GM19468 (cell line): Measurements from ENCODE around the gene WEE1.
A peak's percentile ranks its signal among the peaks of the same experiment; 100 is the strongest.

Experiments used
- ATAC-seq: cut with Tn5 transposase; IDR thresholded peaks from one replicate; pipeline ENCODE4 v1.9.1; 2021; ENCODE audit warnings: mild to moderate bottlenecking, moderate library complexity, moderate number of reproducible peaks; ENCODE audit not compliant: unreplicated experiment; ENCODE audit errors: extremely low read depth

The WEE1 gene

DNA sequence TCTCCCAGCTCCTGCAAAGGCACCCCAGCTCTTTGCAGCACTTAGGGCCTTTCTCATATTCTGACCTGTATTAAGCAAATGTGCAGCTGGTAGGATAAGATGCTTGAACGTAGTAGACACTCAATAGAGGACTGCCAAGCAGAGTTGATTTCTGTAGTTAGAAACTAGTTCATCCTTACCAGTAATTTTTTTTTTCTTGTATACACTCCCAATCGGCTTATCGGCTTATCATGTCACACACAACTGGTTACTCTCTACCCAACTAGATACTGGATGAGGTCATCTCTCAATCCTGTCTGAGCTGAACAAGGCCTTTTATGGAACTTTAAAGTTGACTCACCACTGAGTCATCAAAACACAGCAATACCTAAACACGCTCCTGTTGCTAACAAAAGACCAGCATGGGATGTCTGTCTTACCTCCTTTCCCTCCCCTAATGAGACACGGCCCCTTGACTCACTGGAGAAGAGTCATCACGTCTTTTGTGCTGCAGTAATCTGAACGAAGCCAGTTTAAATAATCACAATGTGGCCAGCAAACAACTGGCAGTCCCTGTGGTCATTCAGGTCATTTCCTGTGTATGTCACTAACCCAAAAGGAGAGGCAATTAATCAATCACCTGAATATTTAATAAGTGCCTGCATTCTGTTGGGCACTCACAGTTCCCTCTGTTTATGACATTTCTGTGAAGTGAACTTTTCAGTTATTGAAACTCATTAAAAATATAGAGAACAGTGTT is 7.5 kb upstream of the WEE1 start:
- ATAC-seq, result peak; percentile 63

DNA sequence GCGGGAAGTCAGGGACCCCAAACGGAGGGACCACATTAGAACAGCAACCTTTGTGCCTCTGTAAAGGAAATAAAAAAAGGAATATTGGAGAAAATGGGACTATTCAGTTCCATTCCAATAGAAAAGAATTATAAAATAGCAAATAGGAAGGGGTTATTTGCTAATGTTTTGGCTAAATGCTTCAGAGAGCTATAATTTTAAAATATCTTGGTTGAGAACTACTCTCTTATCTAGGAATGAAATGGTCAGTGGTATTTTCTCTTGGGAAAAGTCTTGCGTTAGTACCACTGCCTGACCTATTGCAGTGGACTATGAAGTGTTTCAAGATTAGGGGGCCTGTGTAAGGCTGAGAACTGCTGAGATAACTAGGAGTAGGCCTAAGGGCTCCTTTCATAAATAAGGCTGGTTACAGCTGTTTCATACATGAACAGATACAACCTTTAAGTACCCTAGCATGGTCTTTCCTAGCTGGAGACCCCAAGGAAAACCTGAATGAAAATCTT is 6.9 kb upstream of the WEE1 start:
- ATAC-seq, result no peak

- no peak for ATAC-seq
Observed at GRCh38 chr11:9567401-9567800, 6.1 kb upstream of the WEE1 start.

GRCh38 chr11:9568161-9568853 is 5.2 kb upstream of the WEE1 start:
- no peak for ATAC-seq

DNA sequence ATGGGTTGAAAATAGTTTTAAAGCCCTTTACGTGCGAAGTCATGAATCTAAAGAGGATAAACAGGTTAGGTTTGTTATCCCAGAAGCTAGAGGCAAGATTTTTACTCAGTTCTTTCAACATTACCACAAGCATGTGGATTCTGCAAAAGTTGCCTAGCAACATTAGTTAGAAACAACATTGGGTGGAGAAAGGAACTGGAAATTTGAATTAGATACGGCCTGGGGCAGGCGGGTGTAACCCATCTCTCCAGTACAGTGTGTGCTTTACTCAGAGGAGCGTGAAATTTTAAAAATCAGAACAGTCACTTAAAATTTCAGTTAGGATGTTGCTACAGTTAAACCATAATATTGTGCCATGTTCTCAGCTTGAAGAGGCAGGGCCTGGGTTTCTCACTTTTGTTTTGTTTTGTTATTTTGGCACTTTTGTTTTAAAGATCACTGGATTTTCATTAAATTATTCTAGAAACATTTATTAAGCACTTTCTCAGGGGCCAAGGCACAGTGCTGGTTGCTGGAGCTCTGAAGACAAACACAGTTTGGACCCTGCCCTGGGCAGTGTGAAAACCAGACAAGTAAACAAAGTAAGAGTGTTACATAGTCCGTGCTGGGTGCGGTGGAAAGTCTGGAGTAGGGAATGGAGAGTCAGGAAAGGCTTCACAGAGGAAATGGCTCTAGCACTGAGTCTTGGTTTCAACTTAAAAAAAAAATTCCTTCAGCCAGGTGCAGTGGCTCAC is 4.4 kb upstream of the WEE1 start:
- ATAC-seq, result no peak

DNA sequence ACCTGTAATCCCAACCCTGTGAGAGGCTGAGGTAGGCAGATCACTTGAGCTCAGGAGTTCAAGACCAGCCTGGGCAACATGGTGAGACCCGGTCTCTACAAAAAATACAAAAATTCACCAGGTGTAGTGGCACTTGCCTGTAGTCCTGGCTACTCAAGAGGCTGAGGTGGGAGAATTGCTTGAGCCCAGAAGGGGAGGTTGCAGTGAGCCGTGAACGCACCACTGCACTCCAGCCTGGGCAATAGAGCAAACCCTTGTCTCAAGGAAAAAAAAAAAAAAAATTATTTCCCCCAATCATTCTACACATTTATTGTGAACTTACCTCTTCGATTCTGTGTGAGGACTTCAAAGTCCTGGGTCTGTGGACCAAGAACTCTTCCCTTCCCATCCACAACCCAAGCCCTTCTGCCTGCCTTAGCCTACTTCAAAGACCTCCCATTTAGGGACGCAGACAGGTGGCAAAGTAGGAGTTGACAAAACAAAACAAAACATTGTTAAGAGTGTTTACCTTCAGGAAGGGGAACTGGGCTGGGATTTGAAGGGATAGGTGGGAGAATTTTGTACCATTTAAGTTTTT is 3.8 kb upstream of the WEE1 start:
- no peak for ATAC-seq

- no peak for ATAC-seq
Observed at GRCh38 chr11:9570313-9571025, 3.0 kb upstream of the WEE1 start.

DNA sequence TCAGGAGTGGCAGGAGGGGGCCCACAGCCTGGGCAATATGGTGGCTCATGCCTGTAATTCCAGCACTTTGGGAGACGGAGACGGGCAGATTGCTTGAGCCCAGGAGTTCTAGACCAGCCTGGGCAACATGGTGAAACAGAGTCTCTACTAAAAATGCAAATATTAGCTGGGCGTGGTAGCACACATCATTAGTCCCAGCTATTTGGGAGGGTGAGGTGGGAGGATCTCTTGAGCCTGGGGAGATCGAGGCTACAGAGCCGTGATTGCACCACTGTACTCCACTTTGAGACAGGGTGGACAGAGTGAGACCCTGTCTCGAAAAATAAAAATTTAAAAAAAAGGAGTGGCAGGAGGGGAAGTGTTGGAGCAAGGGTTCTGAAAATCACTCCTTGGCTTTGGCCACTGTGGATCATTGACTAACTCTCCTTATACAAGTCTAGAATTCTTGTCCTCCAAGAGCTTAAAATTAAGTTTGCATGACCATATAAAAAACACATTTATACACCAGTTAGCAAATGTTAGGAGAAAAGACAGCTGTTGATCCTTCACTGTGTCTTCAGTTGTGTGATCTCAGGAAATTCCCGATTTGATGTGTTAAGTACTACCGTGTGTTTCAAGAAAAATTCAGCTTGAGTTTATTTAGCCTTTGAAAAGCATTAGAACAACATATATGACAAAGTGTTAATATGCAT is 2.3 kb upstream of the WEE1 start:
- ATAC-seq, result no peak

- ATAC-seq, result no peak
Observed at GRCh38 chr11:9571763-9572115, 1.7 kb upstream of the WEE1 start.

DNA sequence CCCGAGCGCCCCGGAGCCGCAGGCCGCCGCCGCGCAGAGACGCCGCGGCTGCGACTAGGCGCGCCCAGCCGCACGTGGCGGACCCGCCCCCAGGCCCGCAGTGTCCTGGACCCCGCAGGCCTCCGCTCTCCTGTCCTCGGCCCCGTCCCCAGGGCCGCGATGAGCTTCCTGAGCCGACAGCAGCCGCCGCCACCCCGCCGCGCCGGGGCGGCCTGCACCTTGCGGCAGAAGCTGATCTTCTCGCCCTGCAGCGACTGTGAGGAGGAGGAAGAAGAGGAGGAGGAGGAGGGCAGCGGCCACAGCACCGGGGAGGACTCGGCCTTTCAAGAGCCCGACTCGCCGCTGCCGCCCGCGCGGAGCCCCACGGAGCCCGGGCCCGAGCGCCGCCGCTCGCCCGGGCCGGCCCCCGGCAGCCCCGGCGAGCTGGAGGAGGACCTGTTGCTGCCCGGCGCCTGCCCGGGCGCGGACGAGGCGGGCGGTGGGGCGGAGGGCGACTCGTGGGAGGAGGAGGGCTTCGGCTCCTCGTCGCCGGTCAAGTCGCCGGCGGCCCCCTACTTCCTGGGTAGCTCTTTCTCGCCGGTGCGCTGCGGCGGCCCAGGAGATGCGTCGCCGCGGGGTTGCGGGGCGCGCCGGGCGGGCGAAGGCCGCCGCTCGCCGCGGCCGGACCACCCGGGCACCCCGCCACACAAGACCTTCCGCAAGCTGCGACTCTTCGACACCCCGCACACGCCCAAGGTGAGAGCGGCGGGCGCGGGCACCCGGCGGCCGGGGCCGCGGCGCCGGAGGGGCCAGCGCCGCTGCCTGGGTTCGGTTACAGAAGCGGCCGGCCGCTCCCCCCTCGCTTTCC is 528 bp downstream of the WEE1 start:
- ATAC-seq, result no peak

- no peak for ATAC-seq
Observed at GRCh38 chr11:9574622-9575259, 1.3 kb downstream of the WEE1 start.

DNA sequence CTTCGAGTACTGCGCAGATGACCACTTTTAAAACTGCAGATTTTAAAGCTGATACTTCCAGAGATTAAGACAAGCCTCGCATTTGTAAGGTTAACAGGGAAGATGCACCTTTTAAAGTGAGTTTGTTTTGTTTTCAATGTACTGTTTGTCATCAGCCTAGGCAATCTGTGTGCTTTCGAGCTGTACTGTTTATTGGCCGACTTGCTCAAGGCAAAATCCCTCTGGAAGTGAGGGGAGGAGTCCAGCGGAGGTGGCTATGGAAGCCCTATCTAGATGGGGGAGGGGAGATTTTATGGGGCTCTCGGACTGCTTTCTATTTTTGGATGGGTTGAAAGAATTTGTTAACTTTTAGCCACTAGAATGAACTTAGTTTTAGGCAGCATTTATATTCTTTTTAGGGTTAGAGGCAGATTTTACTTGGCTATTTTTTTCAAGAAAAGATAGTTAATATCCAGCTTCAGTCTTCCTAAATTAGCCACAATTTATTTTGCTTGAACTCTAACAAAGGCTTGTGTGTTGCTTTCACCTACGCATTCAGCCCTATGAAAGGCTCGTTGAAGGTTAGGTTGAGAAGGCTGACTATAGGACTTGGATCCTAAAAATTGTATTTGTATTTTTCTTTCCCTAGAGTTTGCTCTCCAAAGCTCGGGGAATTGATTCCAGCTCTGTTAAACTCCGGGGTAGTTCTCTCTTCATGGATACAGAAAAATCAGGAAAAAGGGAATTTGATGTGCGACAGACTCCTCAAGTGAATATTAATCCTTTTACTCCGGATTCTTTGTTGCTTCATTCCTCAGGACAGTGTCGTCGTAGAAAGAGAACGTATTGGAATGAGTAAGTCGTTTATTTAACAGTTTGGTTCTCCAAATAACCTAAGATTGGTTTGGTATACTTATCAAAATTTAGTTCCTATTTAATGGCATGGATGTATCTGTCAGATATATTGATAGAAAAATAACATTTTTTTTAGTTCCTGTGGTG is 2.1 kb downstream of the WEE1 start:
- ATAC-seq, result no peak

DNA sequence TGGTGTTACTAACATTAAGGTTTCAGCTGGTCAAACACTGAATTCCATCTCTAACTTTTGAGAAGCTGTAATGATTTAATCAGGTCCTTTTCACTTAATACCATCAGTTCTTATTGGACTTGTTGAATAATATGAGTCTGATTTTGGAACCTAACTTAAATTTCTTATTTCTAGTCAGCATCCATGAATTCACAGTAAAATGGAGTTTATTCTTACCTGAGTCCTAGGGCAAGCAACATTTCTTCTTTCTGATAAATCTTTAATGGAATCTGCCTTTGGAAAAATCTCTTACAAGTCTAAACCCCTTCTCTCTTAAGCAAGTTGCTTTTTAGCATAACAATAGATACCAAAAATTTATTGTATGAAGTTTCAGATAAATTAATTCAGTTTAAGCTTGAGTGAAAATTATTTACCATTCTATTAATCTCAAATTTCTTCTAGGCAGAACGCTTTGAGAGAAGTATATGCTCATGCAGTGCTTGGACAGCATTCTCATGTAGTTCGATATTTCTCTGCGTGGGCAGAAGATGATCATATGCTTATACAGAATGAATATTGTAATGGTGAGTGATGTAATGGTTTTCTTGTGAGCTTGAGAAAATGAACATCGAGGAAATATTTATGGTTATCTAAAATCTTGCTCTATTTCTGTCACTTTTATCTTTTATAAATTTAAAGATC is 3.4 kb downstream of the WEE1 start:
- no peak for ATAC-seq

- no peak for ATAC-seq
Observed at GRCh38 chr11:9577556-9577955, 4.1 kb downstream of the WEE1 start.

GRCh38 chr11:9580894-9581293 is 7.4 kb downstream of the WEE1 start:
- no peak for ATAC-seq

DNA sequence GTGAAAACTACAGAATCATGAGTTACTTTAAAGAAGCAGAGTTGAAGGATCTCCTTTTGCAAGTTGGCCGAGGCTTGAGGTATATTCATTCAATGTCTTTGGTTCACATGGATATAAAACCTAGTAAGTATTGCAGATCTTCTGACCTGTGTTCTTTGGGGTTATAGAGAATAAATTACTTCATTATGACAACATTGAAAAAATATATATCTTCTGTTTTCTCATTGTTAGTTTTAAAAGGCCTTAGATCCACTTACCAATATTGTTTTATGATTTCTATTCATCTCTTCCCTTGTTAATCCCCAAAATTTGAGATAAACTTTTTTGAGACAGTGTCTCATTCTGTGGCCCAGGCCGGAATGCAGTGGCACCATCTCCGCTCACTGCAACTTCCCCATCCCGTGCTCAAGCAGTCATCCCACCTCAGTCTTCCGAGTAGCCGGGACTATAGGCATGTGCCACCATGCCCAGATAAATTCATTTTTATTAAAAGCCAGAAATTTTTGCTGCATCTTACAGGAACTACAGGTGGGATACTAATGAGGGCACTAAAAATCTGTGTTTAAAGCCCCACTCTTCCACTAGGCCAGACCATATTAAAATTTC is 8.2 kb downstream of the WEE1 start:
- no peak for ATAC-seq
